ENCODE data around the gene GRM8. TPM values are rescaled to one million over a fixed set of nuclear protein-coding genes. Genes with fewer than 3 reads are reported as not detected.

GRM8 gene
- total RNA-seq, 2 experiments from 2014 or later: not detected

GRCh38 chr7:127230192-127230925, 22.4 kb downstream of the GRM8 start:
- DNase-seq (no peak), ATAC-seq (no peak)
- Mint-ChIP-seq H3K9me3 (ENCODE audit: low read depth) (no peaks in the 10 kb centered on the region), H3K4me3 (no peak overlapping the region), H3K36me3 (ENCODE audit: low read depth) (no peaks in the 10 kb centered on the region), H3K27me3 (peaks cover 28% of the 10 kb centered on the region), H3K27ac (no peak overlapping the region), H3K4me1 (no peaks in the 10 kb centered on the region)
- POLR2A ChIA-PET: no interaction called here
- CTCF ChIA-PET: interaction anchor here (0.6 to 0.7 kb wide), 2 partner anchors 21 to 133 kb away, joined by 3 read pairs; no protein-coding TSS in a partner anchor
- intact Hi-C loops (cut with DNase I, micrococcal nuclease): no loop called here

GRCh38 chr7:127226685-127227374, 25.9 kb downstream of the GRM8 start:
- Mint-ChIP-seq H3K27ac (no peak overlapping the region), H3K4me3 (no peak overlapping the region), H3K9me3 (ENCODE audit: low read depth) (no peaks in the 10 kb centered on the region), H3K4me1 (no peaks in the 10 kb centered on the region), H3K27me3 (peaks cover 39% of the 10 kb centered on the region), H3K36me3 (ENCODE audit: low read depth) (no peaks in the 10 kb centered on the region)
- intact Hi-C loops (cut with DNase I, micrococcal nuclease): no loop called here
- no peak for ATAC-seq
- POLR2A ChIA-PET: no interaction called here
- DNase-seq: no peak
- CTCF ChIA-PET: no interaction called here

GRCh38 chr7:127221731-127222130, 31.0 kb downstream of the GRM8 start:
- ChIA-PET POLR2A (no interaction called here), CTCF (interaction anchor here (1.4 kb wide), 1 partner anchor 33 kb away, joined by 4 read pairs; no protein-coding TSS in a partner anchor)
- Mint-ChIP-seq H3K27me3 (peaks cover 28% of the 10 kb centered on the region), H3K4me1 (no peaks in the 10 kb centered on the region), H3K4me3 (no peak overlapping the region), H3K36me3 (ENCODE audit: low read depth) (no peaks in the 10 kb centered on the region), H3K9me3 (ENCODE audit: low read depth) (no peaks in the 10 kb centered on the region), H3K27ac (no peak overlapping the region)
- intact Hi-C loops (cut with DNase I, micrococcal nuclease): no loop called here
- ATAC-seq (no peak), DNase-seq (no peak)

GRCh38 chr7:127214956-127215718, 37.6 kb downstream of the GRM8 start:
- Mint-ChIP-seq H3K27ac (no peak overlapping the region), H3K27me3 (peaks cover 6% of the 10 kb centered on the region), H3K36me3 (ENCODE audit: low read depth) (no peaks in the 10 kb centered on the region), H3K9me3 (ENCODE audit: low read depth) (no peaks in the 10 kb centered on the region), H3K4me3 (no peak overlapping the region), H3K4me1 (no peaks in the 10 kb centered on the region)
- intact Hi-C loops (cut with DNase I, micrococcal nuclease): no loop called here
- CTCF ChIA-PET: no interaction called here
- DNase-seq (no peak), ATAC-seq (no peak)
- POLR2A ChIA-PET: no interaction called here

GRCh38 chr7:127209886-127210285, 42.9 kb downstream of the GRM8 start:
- ATAC-seq (no peak), DNase-seq (no peak)
- peaks cover 12% of the 10 kb centered on the region for H3K27me3 Mint-ChIP-seq
- intact Hi-C loops (cut with DNase I, micrococcal nuclease): no loop called here
- no peaks in the 10 kb centered on the region for H3K36me3 Mint-ChIP-seq (ENCODE audit: low read depth)
- CTCF ChIA-PET: interaction anchor here (0.7 to 1.4 kb wide), 2 partner anchors 18 to 20 kb away, joined by 3 read pairs; no protein-coding TSS in a partner anchor
- H3K4me3 Mint-ChIP-seq: no peak overlapping the region
- H3K9me3 Mint-ChIP-seq (ENCODE audit: low read depth): no peaks in the 10 kb centered on the region
- H3K27ac Mint-ChIP-seq: no peak overlapping the region
- POLR2A ChIA-PET: no interaction called here
- H3K4me1 Mint-ChIP-seq: no peaks in the 10 kb centered on the region

GRCh38 chr7:127208860-127209259, 43.9 kb downstream of the GRM8 start:
- H3K27me3 Mint-ChIP-seq: peaks cover 12% of the 10 kb centered on the region
- intact Hi-C loops (cut with DNase I, micrococcal nuclease): no loop called here

GRCh38 chr7:127208351-127208750, 44.4 kb downstream of the GRM8 start:
- no peak overlapping the region for H3K27ac Mint-ChIP-seq
- H3K36me3 Mint-ChIP-seq (ENCODE audit: low read depth): no peaks in the 10 kb centered on the region
- CTCF ChIA-PET: interaction anchor here (1.3 kb wide), 1 partner anchor 42 kb away, joined by 4 read pairs; no protein-coding TSS in a partner anchor
- H3K4me1 Mint-ChIP-seq: no peaks in the 10 kb centered on the region
- POLR2A ChIA-PET: no interaction called here
- peaks cover 12% of the 10 kb centered on the region for H3K27me3 Mint-ChIP-seq
- DNase-seq (no peak), ATAC-seq (no peak)
- H3K9me3 Mint-ChIP-seq (ENCODE audit: low read depth): no peaks in the 10 kb centered on the region
- intact Hi-C loops (cut with DNase I, micrococcal nuclease): no loop called here
- H3K4me3 Mint-ChIP-seq: no peak overlapping the region

More at GRCh38 chr7:127208860-127209259, 43.9 kb downstream of the GRM8 start:
- H3K27ac Mint-ChIP-seq: no peak overlapping the region
- no peak overlapping the region for H3K4me3 Mint-ChIP-seq
- ChIA-PET POLR2A (no interaction called here), CTCF (interaction anchor here (1.3 kb wide), 1 partner anchor 42 kb away, joined by 4 read pairs; no protein-coding TSS in a partner anchor)
- H3K4me1 Mint-ChIP-seq: no peaks in the 10 kb centered on the region
- no peaks in the 10 kb centered on the region for H3K9me3 Mint-ChIP-seq (ENCODE audit: low read depth)
- no peaks in the 10 kb centered on the region for H3K36me3 Mint-ChIP-seq (ENCODE audit: low read depth)
- no peak for ATAC-seq
- no peak for DNase-seq

GRCh38 chr7:127207806-127208205, 44.9 kb downstream of the GRM8 start:
- no peak for ATAC-seq
- DNase-seq: no peak
- CTCF ChIA-PET: no interaction called here
- no peaks in the 10 kb centered on the region for H3K4me1 Mint-ChIP-seq
- no peaks in the 10 kb centered on the region for H3K9me3 Mint-ChIP-seq (ENCODE audit: low read depth)
- POLR2A ChIA-PET: no interaction called here
- H3K36me3 Mint-ChIP-seq (ENCODE audit: low read depth): no peaks in the 10 kb centered on the region
- no peak overlapping the region for H3K27ac Mint-ChIP-seq
- intact Hi-C loops (cut with DNase I, micrococcal nuclease): no loop called here
- H3K27me3 Mint-ChIP-seq: peaks cover 9% of the 10 kb centered on the region
- no peak overlapping the region for H3K4me3 Mint-ChIP-seq

GRCh38 chr7:127207230-127207629, 45.5 kb downstream of the GRM8 start:
- CTCF ChIA-PET: no interaction called here
- intact Hi-C loops (cut with DNase I, micrococcal nuclease): no loop called here
- no peak overlapping the region for H3K4me3 Mint-ChIP-seq
- no peaks in the 10 kb centered on the region for H3K9me3 Mint-ChIP-seq (ENCODE audit: low read depth)
- ATAC-seq (no peak), DNase-seq (no peak)
- H3K4me1 Mint-ChIP-seq: no peaks in the 10 kb centered on the region
- H3K27me3 Mint-ChIP-seq: peaks cover 9% of the 10 kb centered on the region
- POLR2A ChIA-PET: no interaction called here
- no peaks in the 10 kb centered on the region for H3K36me3 Mint-ChIP-seq (ENCODE audit: low read depth)
- no peak overlapping the region for H3K27ac Mint-ChIP-seq

- no peak for ATAC-seq
- H3K4me1 Mint-ChIP-seq: no peaks in the 10 kb centered on the region
- CTCF ChIA-PET: no interaction called here
- POLR2A ChIA-PET: no interaction called here
- no peak overlapping the region for H3K4me3 Mint-ChIP-seq
- H3K27me3 Mint-ChIP-seq: peaks cover 15% of the 10 kb centered on the region
- DNase-seq: no peak
- intact Hi-C loops (cut with DNase I, micrococcal nuclease): no loop called here
- H3K36me3 Mint-ChIP-seq (ENCODE audit: low read depth): no peaks in the 10 kb centered on the region
- no peaks in the 10 kb centered on the region for H3K9me3 Mint-ChIP-seq (ENCODE audit: low read depth)
- no peak overlapping the region for H3K27ac Mint-ChIP-seq
Measured at GRCh38 chr7:127194571-127194970, 58.2 kb downstream of the GRM8 start.

- no peaks in the 10 kb centered on the region for H3K36me3 Mint-ChIP-seq (ENCODE audit: low read depth)
- no peak overlapping the region for H3K4me3 Mint-ChIP-seq
- intact Hi-C loops (cut with DNase I, micrococcal nuclease): no loop called here
- H3K9me3 Mint-ChIP-seq (ENCODE audit: low read depth): no peaks in the 10 kb centered on the region
- ATAC-seq (no peak), DNase-seq (no peak)
- CTCF ChIA-PET: interaction anchor here (0.5 kb wide), 1 partner anchor 424 kb away, joined by 3 read pairs; no protein-coding TSS in a partner anchor
- POLR2A ChIA-PET: no interaction called here
- H3K27ac Mint-ChIP-seq: no peak overlapping the region
- H3K27me3 Mint-ChIP-seq: peaks cover 23% of the 10 kb centered on the region
- peaks cover 17% of the 10 kb centered on the region for H3K4me1 Mint-ChIP-seq
Measured at GRCh38 chr7:127189886-127190285, 62.9 kb downstream of the GRM8 start.
